ENCODE data around the gene ASAP2.
A peak's percentile ranks its signal among the peaks of the same experiment; 100 is the strongest.

The ASAP2 gene

DNA sequence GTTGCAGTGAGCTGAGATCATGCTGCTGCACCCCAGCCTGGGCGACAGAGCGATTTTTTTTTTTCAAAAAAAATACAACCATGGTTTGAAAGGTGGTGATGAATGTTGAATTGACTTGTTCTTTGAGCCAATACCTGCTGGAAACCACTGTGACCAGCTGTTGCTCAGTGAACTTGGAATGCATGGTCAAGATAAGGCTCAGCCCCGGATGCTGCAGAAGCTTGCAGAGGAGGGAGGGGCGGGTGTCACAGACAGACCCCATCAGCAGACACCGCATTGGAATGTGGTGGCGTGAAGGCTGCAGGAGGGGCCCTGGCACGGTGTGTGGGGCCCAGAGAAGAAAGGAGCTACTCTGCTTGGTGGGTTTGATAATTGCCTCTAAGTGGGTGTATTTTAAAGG, 125.1 kb downstream of the ASAP2 start:
- TF ChIP-seq CTCF (conservative IDR thresholded peaks at IDR 0.05; ENCODE audit: low read depth, low read length), result no peak
- H3K36me3 ChIP-seq (ENCODE audit: insufficient read depth), result no peaks in the 10 kb centered on the region

GRCh38 chr2:9332136-9332852, 125.7 kb downstream of the ASAP2 start:
- no peak for TF ChIP-seq CTCF (conservative IDR thresholded peaks at IDR 0.05; ENCODE audit: low read depth, low read length)
- H4K20me1 ChIP-seq (ENCODE audit: insufficient read depth), result no peaks in the 10 kb centered on the region
- H3K27ac ChIP-seq, result no peak overlapping the region
- no peaks in the 10 kb centered on the region for H3K79me2 ChIP-seq (ENCODE audit: insufficient read depth, low read depth)
- H3K27me3 ChIP-seq (ENCODE audit: insufficient read depth, low read depth), result no peaks in the 10 kb centered on the region
- no peak overlapping the region for H3K9ac ChIP-seq
- H2AFZ ChIP-seq (ENCODE audit: low read depth), result no peak overlapping the region
- H3K4me2 ChIP-seq, result no peak overlapping the region
- no peaks in the 10 kb centered on the region for H3K36me3 ChIP-seq (ENCODE audit: insufficient read depth)
- H3K4me3 ChIP-seq (IDR thresholded peaks at IDR 0.05; ENCODE audit: insufficient read depth, low read depth, low read length), result no peak overlapping the region
- H3K4me1 ChIP-seq (ENCODE audit: low read depth, poor library complexity, severe bottlenecking), result peaks cover 9% of the 10 kb centered on the region

More for the DNA sequence above, 125.1 kb downstream of the ASAP2 start:
- Histone ChIP-seq H3K4me2 (no peak overlapping the region), H3K4me3 (IDR thresholded peaks at IDR 0.05; ENCODE audit: insufficient read depth, low read depth, low read length) (no peak overlapping the region), H3K79me2 (ENCODE audit: insufficient read depth, low read depth) (no peaks in the 10 kb centered on the region), H3K9ac (no peak overlapping the region), H3K27me3 (ENCODE audit: insufficient read depth, low read depth) (no peaks in the 10 kb centered on the region), H2AFZ (ENCODE audit: low read depth) (no peak overlapping the region), H3K27ac (no peak overlapping the region), H3K4me1 (ENCODE audit: low read depth, poor library complexity, severe bottlenecking) (peaks cover 9% of the 10 kb centered on the region), H4K20me1 (ENCODE audit: insufficient read depth) (no peaks in the 10 kb centered on the region)

DNA sequence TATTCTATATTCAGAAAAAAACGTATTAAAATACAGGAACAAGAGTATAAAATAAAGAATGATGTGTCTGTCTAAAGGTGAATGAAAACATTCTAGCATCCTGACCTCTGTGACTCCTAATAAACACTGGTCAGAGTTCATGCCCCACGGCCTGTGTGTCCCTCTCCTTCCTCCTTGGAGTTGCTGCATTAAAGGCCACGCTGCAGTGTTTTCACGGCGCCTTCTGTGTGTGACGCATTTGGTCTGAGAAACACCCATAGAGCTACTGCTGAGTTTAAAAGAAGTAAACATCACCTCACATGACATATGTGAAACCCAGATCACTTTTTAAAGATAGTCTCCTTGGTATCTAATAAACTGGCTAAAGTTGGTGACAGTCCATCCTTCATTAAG, 126.2 kb downstream of the ASAP2 start:
- H3K4me3 ChIP-seq (IDR thresholded peaks at IDR 0.05; ENCODE audit: insufficient read depth, low read depth, low read length), result no peak overlapping the region
- H3K9ac ChIP-seq, result no peak overlapping the region
- peaks cover 9% of the 10 kb centered on the region for H3K4me1 ChIP-seq (ENCODE audit: low read depth, poor library complexity, severe bottlenecking)
- no peak for TF ChIP-seq CTCF (conservative IDR thresholded peaks at IDR 0.05; ENCODE audit: low read depth, low read length)
- no peaks in the 10 kb centered on the region for H3K36me3 ChIP-seq (ENCODE audit: insufficient read depth)
- H3K27me3 ChIP-seq (ENCODE audit: insufficient read depth, low read depth), result no peaks in the 10 kb centered on the region
- no peaks in the 10 kb centered on the region for H3K79me2 ChIP-seq (ENCODE audit: insufficient read depth, low read depth)
- no peak overlapping the region for H3K27ac ChIP-seq
- H3K4me2 ChIP-seq, result no peak overlapping the region
- H2AFZ ChIP-seq (ENCODE audit: low read depth), result no peak overlapping the region
- H4K20me1 ChIP-seq (ENCODE audit: insufficient read depth), result no peaks in the 10 kb centered on the region

GRCh38 chr2:9333591-9334171, 127.1 kb downstream of the ASAP2 start:
- no peaks in the 10 kb centered on the region for H3K79me2 ChIP-seq (ENCODE audit: insufficient read depth, low read depth)
- TF ChIP-seq CTCF (conservative IDR thresholded peaks at IDR 0.05; ENCODE audit: low read depth, low read length), result peak; percentile 42
- no peaks in the 10 kb centered on the region for H3K27me3 ChIP-seq (ENCODE audit: insufficient read depth, low read depth)
- H3K4me3 ChIP-seq (IDR thresholded peaks at IDR 0.05; ENCODE audit: insufficient read depth, low read depth, low read length), result no peak overlapping the region
- no peak overlapping the region for H3K4me2 ChIP-seq
- H2AFZ ChIP-seq (ENCODE audit: low read depth), result no peak overlapping the region
- no peaks in the 10 kb centered on the region for H3K36me3 ChIP-seq (ENCODE audit: insufficient read depth)
- H3K27ac ChIP-seq, result no peak overlapping the region
- no peaks in the 10 kb centered on the region for H4K20me1 ChIP-seq (ENCODE audit: insufficient read depth)
- peaks cover 9% of the 10 kb centered on the region for H3K4me1 ChIP-seq (ENCODE audit: low read depth, poor library complexity, severe bottlenecking)
- H3K9ac ChIP-seq, result no peak overlapping the region

Data from KMS-11 (cell line).